Left renal pelvis (tissue), 4 donors: ENCODE measurements around the gene RTL3. TPM values are rescaled to one million over a fixed set of nuclear protein-coding genes. Genes with fewer than 3 reads are reported as not detected.

Experiments used
- DNase-seq, 4 donors: peaks; one replicate each; pipeline ENCODE4 v3.0.0-alpha.2; 2013; ENCODE audit warnings: low read depth in 4 of 4, low spot score in 3 of 4
- polyA plus RNA-seq, 4 donors: library from polyadenylated mRNA; unstranded; fragments of 120-200 nt; gene quantifications; one replicate each; pipeline ENCODE4 v1.2.1, GENCODE V29; 2013; ENCODE audit not compliant: insufficient read length in 4 of 4

RTL3 gene
- polyA plus RNA-seq, 4 donors: 0.33 TPM; not detected in 3

DNA sequence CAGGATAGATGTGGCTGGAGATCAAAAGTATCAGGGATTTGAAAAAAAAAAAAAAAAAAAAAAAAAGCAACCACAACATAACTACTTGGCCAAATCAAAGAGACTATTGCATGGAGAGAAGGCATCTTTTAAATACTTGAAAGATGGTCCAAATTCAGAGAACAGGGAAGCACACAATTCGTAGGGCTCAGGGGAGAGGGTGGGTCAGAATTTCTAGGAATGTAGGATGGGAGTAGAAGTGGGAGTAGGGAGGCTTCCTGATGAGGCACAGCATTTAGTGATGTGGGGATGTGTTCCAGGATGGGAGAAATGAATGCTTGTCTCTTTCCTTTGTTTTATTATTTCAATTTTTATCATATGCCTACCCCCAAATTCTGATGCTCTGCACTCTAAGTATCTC is 36.3 kb downstream of the RTL3 start:
- no peak for DNase-seq

- DNase-seq: no peak
Observed at GRCh38 chrX:78619834-78620233, 39.3 kb downstream of the RTL3 start.

- DNase-seq: no peak
Observed at GRCh38 chrX:78618987-78619386, 40.1 kb downstream of the RTL3 start.

DNA sequence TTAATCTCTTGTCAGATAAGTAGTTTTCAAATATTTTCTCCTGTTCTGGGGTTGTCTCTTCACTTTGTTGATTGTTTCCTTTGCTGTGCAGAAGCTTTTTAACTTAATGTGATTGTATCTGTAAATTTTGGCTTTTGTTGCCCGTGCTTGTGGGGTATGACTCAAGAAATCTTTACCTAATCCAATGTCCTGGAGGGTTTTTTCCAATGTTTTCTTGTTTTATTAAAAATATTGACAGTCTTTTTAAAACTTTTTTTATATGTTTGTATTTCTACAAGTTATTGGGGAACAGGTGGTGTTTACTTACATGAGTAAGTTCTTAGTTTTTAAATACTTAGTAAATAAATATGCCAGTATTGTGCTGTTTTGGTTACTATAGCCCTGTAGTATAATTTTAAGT is 44.9 kb downstream of the RTL3 start:
- no peak for DNase-seq

Other genes starting within 250 kb of the RTL3 start
- gene LPAR4, start 88.4 kb upstream of the RTL3 start, polyA plus RNA-seq: 10 to 100 TPM; 15.9 to 42.1 (median 19.8) TPM